Measurements from ENCODE around the gene VPS35.

VPS35 gene

DNA sequence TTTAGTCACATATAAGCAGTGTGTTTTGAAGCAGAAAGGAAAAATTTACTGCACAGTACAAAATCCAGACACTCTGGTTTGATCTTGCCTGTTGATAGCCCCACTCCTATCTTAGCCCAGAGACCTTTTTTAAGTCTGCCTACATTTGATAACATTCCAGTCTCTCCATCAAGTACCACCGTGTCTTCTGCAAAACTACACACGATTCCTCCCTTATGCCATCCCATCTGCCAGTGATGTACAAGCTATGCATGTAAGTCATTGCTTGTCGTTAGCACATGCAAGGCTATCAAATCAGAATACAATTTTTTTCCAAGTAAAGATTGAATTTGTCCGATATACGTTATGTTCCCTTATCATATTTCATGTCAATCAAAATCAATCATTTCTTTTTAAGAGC lies 82.7 kb downstream of the VPS35 start:
- no peak for DNase-seq
